Astrocyte of the spinal cord (primary cell): ENCODE measurements around the gene TTLL8.
"Not testable (repeated sequence)": the region's sequence is repeated elsewhere in the genome, so short reads cannot be mapped to it uniquely, and the experiment has no call there.

ENCODE experiments used
- DNase-seq: peaks from one replicate; pipeline ENCODE4 v3.0.0; 2011; ENCODE audit warnings: low read depth, low spot score
- H3K4me3 ChIP-seq: 2 replicates; pipeline ENCODE4 v1.5.1; 2011; ENCODE audit warnings: low read depth, mild to moderate bottlenecking, low read length, moderate library complexity
- in situ Hi-C: cut with HindIII; loops from 2 replicates; pipeline ENCODE4 v1.10.0; 2017; ENCODE audit warnings: low sequenced_read_pairs
- TF ChIP-seq, protein P1 (sequence below): IDR thresholded peaks from 2 replicates; pipeline ENCODE4 v1.5.1; 2012; ENCODE audit warnings: low read depth, mild to moderate bottlenecking, low read length, inconsistent platforms

TTLL8 gene

DNA sequence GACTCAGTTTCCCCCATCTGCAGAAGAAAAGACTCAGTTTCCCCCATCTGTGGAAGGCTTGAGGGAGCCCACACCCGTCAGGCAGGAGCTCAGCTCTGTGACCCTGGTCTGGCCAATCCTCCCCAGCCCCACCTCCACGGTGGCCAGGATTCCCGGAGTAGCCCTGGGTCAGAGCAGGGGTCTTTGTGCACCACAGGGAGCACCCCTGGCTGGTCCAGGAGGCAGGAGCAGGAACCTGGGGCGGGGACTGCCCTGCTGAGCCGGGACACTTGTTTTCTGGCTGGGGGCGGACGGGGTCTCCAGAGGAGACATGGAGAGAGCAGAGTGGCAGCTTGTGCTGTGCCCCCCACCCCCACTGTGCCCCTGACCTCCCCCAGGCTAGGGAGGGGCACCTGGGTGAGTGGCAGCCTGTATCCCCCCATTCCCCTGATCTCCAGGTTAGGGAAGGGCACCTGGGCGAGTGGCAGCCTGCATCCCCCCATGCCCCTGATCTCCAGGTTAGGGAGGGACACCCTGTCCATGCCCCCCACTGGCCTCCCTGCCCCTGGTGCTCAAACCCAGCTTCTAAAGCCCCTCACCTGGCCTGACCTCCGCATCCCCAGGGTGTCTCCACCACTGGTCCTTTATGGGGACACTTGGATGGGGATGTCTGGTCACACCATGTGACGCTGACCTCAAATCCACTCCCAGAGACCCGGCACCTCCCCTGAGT lies 64.3 kb downstream of the TTLL8 start:
- DNase-seq = no peak
- TF ChIP-seq, protein P1, sequence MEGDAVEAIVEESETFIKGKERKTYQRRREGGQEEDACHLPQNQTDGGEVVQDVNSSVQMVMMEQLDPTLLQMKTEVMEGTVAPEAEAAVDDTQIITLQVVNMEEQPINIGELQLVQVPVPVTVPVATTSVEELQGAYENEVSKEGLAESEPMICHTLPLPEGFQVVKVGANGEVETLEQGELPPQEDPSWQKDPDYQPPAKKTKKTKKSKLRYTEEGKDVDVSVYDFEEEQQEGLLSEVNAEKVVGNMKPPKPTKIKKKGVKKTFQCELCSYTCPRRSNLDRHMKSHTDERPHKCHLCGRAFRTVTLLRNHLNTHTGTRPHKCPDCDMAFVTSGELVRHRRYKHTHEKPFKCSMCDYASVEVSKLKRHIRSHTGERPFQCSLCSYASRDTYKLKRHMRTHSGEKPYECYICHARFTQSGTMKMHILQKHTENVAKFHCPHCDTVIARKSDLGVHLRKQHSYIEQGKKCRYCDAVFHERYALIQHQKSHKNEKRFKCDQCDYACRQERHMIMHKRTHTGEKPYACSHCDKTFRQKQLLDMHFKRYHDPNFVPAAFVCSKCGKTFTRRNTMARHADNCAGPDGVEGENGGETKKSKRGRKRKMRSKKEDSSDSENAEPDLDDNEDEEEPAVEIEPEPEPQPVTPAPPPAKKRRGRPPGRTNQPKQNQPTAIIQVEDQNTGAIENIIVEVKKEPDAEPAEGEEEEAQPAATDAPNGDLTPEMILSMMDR = no peak
- in situ Hi-C loops = no loop called here
- no peak overlapping the region for H3K4me3 ChIP-seq

DNA sequence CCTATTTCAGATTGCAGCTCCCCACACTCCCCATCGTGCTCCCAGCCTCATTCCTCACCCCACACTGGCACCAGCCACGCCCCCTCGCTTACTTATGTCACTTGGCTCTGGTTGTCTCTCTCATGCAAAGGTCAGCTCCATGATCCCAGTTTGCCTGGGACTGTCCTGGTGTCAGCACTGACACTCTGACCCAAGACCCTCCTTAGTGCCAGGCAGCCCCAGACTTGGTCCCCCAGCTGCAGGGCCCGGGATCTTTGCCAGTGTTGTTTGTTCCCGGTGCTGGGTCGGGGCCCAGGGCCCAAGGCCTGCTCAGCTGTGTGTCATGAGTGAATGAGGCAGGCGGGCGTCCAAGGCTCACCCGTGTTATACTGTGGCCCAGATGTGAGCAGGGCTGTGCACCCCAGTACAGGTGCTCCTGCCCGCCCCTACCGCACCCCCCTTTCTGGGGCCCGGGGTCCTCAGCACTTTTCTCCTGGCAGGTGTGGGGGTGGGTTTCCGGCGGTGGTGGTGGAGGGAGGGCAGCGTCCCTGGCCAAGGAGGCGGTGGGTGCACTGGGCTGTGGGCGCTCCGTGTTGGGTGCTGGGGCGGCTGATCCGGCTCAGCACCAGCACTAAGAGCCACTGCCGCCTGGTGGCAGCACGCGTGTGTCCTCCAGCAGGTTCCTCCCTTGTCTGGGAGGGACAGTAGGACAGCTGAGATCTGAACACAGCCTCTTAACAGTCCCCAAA lies 65.0 kb downstream of the TTLL8 start:
- TF ChIP-seq, protein P1 = peak; percentile 85
- no peak overlapping the region for H3K4me3 ChIP-seq
- in situ Hi-C loops = no loop called here
- DNase-seq = peak; percentile 23

GRCh38 chr22:49991907-49992533 lies 66.1 kb downstream of the TTLL8 start:
- no peak for DNase-seq
- TF ChIP-seq, protein P1 = no peak
- in situ Hi-C loops = no loop called here

GRCh38 chr22:49991167-49991566 lies 66.9 kb downstream of the TTLL8 start:
- no peak for DNase-seq
- TF ChIP-seq, protein P1 = no peak
- in situ Hi-C loops = no loop called here
- no peak overlapping the region for H3K4me3 ChIP-seq

More at GRCh38 chr22:49991907-49992533, 66.1 kb downstream of the TTLL8 start:
- no peak overlapping the region for H3K4me3 ChIP-seq

GRCh38 chr22:49989826-49990225 lies 68.3 kb downstream of the TTLL8 start:
- DNase-seq, H3K4me3 ChIP-seq, in situ Hi-C loops: not testable (repeated sequence)

DNA sequence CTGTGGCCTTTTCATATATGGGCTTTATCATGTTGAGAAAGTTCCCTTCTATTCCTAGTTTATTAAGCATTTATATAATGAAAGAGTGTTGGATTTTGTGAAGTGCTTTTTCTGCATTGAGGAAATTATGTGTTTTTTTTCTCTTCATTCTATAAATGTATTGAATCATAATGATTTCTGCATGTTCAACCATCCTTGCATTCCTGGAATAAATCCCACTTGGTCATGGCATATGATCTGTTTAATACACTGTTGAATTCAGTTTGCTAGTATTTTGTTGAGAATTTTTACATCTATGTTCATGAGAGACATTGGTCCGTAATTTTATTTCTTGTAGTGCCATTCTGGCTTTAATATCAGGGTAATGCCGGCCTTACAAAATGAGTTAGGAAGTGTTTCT lies 71.8 kb downstream of the TTLL8 start:
- TF ChIP-seq, protein P1 = no peak
- no peak overlapping the region for H3K4me3 ChIP-seq
- no peak for DNase-seq
- in situ Hi-C loops = no loop called here
